Hematopoietic multipotent progenitor cell treated with erythropoietin and hydrocortisone succinate and interleukin-3 and kit ligand, for 8 days (in vitro differentiated cells): ENCODE measurements around the gene LRIG1.

Experiments
- DNase-seq: peaks from one replicate; pipeline ENCODE4 v3.0.0-alpha.2; 2015

LRIG1 gene

DNA sequence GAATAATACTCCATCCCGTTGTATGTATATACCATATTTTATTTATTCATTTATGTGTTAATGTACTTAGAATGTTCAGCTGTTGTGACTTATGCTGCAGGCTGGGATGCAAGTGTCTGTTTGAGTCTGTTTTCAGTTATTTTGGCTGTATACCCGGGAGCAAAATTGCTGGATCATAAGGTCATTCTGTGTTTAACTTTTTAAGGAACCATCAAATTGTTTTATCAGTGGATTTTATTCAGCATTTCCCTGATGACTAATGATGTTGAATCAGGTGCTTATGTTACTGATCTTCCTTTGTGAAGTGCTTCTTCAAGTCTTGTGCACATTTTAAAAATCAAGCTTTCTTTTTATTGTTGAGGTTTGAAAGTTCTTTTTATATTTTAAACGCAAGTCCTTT is 161.9 kb downstream of the LRIG1 start:
- no peak for DNase-seq

DNA sequence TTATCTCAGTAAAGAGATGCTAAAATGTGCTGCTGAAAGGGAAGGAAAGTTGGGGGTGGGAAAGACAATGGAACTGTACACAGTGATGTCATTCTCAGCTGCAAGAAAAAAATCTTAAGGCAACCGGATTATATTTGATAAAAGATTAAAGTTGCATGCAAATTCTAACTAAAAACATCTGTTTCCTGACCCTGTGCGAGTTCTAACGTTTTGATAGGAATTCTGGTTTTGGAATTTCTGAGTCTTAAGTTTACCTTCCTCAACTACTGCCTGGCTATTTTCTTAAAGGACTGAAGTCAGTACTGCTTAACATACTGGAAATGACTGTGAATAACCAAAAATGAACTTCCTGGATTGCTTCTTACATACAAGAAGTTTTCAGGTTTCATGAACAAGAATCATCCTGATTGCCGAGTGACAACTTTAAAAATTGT is 164.5 kb downstream of the LRIG1 start:
- no peak for DNase-seq

DNA sequence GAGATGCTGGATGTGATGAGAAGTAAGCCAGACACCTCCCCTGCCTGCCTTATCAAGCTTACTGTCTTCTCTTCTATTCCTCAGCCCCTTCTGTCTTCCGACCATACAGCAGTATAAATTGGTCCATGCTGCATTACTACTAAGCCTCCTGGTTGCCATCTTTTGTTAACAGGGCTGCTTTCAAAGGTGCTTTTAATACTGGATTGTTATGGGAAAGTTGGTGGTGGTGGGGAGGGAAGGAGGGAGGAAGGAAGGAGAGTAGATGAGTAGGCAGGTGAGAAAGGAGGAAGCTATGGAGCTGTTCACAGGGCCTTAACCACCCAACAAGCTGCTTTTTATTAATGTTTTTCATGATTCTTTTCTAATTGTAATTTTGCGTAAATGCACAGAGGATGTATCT is 165.2 kb downstream of the LRIG1 start:
- DNase-seq = no peak
